A172 (cell line): ENCODE measurements around the gene AHRR. TPM values are rescaled to one million over a fixed set of nuclear protein-coding genes. Genes with fewer than 3 reads are reported as not detected.

Source experiments
- DNase-seq: peaks from one replicate; pipeline ENCODE4 v3.0.0-alpha.2; 2015; ENCODE audit warnings: low spot score
- total RNA-seq: library from RNA; depleted of rRNA; stranded (reverse); fragments of >200 nt; shearing (Covaris generic); gene quantifications from 2 replicates; pipeline ENCODE4 v1.2.3, GENCODE V29; 2014

AHRR gene
- total RNA-seq, 1 experiment from 2014 or later: 1.4 TPM

- DNase-seq: no peak
Observed at GRCh38 chr5:320524-321229, 837 bp upstream of the AHRR start.

GRCh38 chr5:321726-322251, 275 bp downstream of the AHRR start:
- no peak for DNase-seq

GRCh38 chr5:322281-322941, 897 bp downstream of the AHRR start:
- DNase-seq: no peak

GRCh38 chr5:322942-323879, 1.7 kb downstream of the AHRR start:
- DNase-seq: no peak

GRCh38 chr5:324736-325612, 3.5 kb downstream of the AHRR start:
- no peak for DNase-seq

GRCh38 chr5:326109-326508, 4.6 kb downstream of the AHRR start:
- DNase-seq: no peak

GRCh38 chr5:329121-329735, 7.7 kb downstream of the AHRR start:
- no peak for DNase-seq

GRCh38 chr5:329768-330167, 8.3 kb downstream of the AHRR start:
- no peak for DNase-seq

- no peak for DNase-seq
Observed at GRCh38 chr5:332843-333242, 11.3 kb downstream of the AHRR start.

GRCh38 chr5:333945-334344, 12.4 kb downstream of the AHRR start:
- DNase-seq: no peak

- DNase-seq: no peak
Observed at GRCh38 chr5:334903-335739, 13.6 kb downstream of the AHRR start.

- no peak for DNase-seq
Observed at GRCh38 chr5:335740-336038, 14.2 kb downstream of the AHRR start.

- DNase-seq: peak; percentile 18
Observed at GRCh38 chr5:337563-338130, 16.1 kb downstream of the AHRR start.

GRCh38 chr5:342501-343460, 21.3 kb downstream of the AHRR start:
- no peak for DNase-seq

- DNase-seq: peak; percentile 41
Observed at GRCh38 chr5:343461-344401, 22.2 kb downstream of the AHRR start.

- DNase-seq: no peak
Observed at GRCh38 chr5:344668-345067, 23.2 kb downstream of the AHRR start.
